Suprapubic skin (tissue), 3 donors: ENCODE measurements around the gene SH2B3.

Experiments used
- CTCF ChIP-seq, 2 donors: fragments of 200-600 bp in 1 of 2; fragments of 450-650 bp in 1 of 2; sonication (generic) in 1 of 2; IDR thresholded peaks; one replicate each; pipeline ENCODE4 v1.5.1; 2016 to 2019; ENCODE audit warnings: antibody characterized with exemption in 2 of 2, mild to moderate bottlenecking in 1 of 2, moderate library complexity in 1 of 2
- POLR2A ChIP-seq, 2 donors: fragments of 450-650 bp; IDR thresholded peaks; one replicate each; pipeline ENCODE4 v1.6.1; 2017; ENCODE audit warnings: antibody characterized with exemption in 2 of 2, mild to moderate bottlenecking in 2 of 2, moderate library complexity in 2 of 2

- TF ChIP-seq POLR2A (IDR thresholded peaks at IDR 0.05) (no peak), CTCF (IDR thresholded peaks at IDR 0.05) (no peak)
These were observed 4.9 kb downstream of the SH2B3 start for GRCh38 chr12:111410431-111411184.
